ENCODE results near the gene KIR2DL4.
"Not testable (repeated sequence)": the region's sequence is repeated elsewhere in the genome, so short reads cannot be mapped to it uniquely, and the experiment has no call there.

KIR2DL4 gene

DNA sequence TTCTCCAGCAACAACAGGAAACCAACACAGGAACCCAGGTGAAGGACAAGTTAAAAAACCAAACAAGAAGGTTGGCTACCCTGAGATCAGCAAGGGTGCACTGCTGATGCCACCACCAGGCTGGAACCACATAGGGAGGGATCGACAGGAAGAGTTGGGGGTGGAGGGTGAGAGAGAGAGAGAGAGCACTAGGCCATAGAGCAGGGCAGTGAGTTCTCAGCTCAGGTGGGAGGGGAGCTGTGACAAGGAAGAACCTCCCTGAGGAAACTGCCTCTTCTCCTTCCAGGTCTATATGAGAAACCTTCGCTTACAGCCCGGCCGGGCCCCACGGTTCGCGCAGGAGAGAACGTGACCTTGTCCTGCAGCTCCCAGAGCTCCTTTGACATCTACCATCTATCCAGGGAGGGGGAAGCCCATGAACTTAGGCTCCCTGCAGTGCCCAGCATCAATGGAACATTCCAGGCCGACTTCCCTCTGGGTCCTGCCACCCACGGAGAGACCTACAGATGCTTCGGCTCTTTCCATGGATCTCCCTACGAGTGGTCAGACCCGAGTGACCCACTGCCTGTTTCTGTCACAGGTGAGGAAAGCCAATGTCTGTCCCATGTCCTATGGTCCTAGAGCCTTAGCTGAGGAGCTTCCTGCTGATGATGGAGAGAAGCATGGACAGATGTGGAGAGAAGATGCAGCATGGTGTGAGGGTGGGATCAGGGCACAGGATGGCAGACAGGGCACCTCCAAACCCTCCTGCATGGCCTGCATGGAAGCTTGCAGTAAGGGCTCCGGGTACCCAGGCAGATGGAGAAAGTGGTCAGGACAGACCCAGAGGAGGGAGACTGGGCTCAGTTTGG, 2.5 kb downstream of the KIR2DL4 start:
- DNase-seq: no peak

DNA sequence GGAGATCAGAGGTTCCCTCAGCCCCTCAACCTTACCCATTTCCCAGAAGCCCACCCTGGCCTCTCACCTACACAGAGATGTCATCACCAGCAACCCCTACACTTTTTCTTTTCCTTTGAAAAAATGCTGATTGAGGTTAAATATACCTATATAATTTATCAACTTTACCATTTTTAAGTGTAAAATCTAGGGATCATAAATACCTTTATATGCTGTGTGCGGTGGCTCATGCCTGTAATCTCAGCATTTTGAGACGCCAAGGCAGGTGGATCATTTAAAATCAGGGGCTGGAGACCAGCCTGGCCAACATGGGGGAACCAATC, 3.1 kb downstream of the KIR2DL4 start:
- no peak for DNase-seq

DNA sequence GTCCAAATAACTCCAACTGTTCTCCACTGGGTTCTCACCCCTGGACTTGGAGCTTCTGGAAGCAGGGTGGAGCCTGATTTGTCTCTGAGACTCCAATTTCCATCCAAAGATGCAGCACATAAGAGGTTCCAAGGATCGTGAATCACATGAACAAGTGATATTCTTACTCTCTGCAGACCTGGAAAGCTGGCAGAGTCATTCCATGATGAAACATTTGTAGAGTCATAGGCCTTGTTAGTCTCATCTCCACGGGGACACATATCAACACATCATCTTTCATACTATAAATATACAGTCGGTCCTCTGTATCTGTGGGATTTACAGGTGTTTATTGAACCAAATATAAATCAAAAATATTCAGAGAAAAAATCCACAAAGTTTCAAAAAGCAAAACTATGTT, 11.2 kb downstream of the KIR2DL4 start:
- not testable (repeated sequence) for DNase-seq

DNA sequence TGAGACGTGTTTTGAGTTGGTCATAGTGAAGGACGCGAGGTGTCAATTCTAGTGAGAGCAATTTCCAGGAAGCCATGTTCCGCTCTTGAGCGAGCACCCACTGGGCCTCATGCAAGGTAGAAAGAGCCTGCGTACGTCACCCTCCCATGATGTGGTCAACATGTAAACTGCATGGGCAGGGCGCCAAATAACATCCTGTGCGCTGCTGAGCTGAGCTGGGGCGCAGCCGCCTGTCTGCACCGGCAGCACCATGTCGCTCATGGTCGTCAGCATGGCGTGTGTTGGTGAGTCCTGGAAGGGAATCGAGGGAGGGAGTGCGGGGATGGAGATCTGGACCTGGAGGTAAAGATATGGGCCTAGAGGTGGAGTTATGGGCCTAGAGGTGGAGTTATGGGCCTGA, 12.8 kb downstream of the KIR2DL4 start, which contains the start of gene KIR3DL1:
TSS of gene KIR3DL1 (plus strand) at position 218 of the 400 bp plus-strand sequence.
- not testable (repeated sequence) for DNase-seq

DNA sequence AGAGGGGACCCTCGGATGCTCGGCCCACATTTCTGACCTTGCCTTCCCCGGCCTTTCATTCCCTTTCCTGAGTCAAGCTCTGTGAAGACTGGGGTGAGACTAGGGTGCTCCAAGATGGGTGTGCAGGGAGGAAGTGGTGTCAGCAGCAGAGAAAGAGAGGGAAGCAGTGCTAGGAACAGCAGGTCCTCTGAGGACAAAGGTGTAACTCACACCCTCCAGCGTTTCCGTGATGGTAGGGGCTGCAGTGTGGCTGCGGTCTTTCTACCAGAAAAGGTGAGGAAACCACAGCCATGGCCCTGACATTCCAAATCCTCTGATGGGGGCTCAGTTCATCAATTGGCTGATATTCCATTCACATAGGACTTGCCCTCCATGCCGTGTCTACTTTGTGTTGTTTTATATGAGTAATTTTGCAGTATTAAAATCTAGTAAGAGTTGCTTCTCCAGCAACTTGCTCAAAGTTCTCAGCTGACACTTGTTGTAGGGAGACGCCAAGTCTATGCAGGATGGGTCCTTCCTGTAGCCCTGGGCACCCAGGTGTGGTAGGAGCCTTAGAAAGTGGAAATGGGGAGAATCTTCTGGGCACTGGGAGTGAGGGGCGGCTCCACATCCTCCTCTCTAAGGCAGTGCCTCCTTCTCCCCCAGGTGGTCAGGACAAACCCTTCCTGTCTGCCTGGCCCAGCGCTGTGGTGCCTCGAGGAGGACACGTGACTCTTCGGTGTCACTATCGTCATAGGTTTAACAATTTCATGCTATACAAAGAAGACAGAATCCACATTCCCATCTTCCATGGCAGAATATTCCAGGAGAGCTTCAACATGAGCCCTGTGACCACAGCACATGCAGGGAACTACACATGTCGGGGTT, 14.5 kb downstream of the KIR2DL4 start:
- no peak for DNase-seq

DNA sequence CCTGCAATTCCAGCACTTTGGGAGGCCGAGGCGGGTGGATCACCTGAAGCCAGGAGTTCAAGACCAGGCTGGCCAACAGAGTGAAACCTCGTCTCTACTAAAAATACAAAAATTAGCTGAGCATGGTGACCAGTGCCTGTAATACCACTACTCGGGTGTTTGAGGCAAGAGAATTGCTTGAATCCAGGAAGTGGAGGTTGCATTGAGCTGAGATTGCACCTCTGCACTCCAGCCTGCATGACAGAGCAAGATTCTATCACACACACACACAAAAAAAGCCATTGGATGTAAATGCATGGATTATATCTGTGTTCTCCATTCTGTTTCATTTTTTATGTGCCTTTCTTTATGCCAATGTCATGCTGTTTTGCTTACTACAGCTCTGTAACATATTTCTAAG, 21.0 kb downstream of the KIR2DL4 start:
- not testable (repeated sequence) for DNase-seq

DNA sequence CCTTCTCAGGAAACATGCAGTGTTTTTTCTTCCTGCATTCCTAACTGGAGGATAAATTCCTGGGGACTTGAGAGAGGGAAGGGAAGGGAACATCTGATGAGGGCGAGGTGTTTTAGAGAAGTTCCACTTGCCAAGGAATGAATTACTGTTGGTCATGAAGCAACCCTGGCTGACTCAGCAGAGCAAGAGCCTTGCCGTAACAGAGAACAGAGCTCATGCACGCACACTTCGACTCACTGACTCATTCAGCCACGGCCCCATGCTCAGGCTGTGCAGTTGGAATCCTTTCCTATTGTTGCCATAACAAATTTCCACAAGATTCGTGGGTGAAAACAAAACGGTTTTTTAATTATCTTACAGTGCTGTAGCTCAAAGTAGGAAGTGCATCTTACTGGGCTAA, 21.9 kb downstream of the KIR2DL4 start:
- not testable (repeated sequence) for DNase-seq

DNA sequence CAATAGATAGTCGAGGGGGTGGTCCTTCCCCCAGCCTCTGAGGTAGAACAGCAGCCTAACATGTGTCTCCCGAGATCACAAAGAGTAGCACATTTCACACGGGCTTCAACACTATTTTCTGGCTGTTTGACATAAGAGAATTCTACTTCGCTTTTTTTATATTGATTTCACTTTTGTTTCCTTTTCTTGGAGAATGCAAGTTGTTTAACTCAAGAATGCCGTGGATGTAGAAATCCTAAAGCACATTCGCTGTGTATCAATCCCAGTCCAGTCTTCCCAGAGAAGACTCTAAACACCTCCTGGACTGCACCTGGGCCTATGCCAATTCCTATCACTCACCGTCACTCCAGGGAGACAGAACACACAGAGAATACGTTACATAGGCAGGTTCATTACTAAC, 24.7 kb downstream of the KIR2DL4 start:
- not testable (repeated sequence) for DNase-seq

DNA sequence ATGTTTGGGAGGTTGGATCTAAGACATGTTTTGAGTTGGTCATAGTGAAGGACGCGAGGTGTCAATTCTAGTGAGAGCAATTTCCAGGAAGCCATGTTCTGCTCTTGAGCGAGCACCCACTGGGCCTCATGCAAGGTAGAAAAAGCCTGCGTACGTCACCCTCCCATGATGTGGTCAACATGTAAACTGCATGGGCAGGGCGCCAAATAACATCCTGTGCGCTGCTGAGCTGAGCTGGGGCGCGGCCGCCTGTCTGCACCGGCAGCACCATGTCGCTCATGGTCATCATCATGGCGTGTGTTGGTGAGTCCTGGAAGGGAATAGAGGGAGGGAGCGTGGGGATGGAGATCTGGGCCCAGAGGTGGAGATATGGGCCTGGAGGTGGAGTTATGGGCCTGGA, 29.1 kb downstream of the KIR2DL4 start, which contains the start of gene KIR2DS4:
TSS of gene KIR2DS4 (plus strand) at position 181 of the 400 bp plus-strand sequence.
- DNase-seq: not testable (repeated sequence)

DNA sequence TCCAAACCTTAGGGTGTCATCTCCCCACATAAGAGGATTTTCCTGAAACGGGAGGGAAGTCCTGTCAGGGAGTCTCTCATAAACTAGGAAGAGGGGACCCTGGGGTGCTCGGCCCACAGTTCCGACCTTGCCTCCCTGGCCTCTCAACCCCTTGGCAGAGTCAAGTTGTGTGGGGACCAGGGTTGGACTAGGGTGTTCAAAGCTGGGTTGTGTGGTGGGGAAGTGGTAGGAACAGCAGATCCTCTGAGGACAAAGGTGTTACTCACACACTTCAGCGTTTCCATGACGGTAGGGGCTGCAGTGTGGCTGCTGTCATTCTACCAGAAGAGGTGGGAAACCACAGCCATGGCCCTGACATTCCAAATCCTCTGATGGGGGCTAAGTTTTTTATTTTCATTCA, 31.7 kb downstream of the KIR2DL4 start:
- not testable (repeated sequence) for DNase-seq

DNA sequence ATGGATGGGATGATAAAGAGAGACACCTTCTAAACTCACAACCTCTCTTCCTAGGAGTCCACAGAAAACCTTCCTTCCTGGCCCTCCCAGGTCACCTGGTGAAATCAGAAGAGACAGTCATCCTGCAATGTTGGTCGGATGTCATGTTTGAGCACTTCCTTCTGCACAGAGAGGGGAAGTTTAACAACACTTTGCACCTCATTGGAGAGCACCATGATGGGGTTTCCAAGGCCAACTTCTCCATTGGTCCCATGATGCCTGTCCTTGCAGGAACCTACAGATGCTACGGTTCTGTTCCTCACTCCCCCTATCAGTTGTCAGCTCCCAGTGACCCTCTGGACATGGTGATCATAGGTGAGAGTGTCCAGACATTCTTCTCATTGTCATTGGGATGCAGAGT, 34.1 kb downstream of the KIR2DL4 start:
- not testable (repeated sequence) for DNase-seq

DNA sequence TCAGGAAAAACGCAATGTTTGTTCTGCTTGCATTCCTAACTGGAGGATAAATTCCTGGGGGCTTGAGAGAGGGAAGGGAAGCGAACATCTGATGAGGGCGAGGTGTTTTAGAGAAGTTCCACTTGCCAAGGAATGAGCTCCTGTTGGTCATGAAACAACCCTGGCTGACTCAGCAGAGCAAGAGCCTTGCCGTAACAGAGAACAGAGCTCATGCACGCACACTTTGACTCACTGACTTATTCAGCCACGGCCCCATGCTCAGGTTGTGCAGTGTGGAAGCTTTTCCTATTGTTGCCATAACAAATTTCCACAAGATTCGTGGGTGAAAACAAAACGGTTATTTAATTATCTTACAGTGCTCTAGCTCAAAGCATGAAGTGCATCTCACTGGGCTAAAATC, 39.8 kb downstream of the KIR2DL4 start:
- not testable (repeated sequence) for DNase-seq

DNA sequence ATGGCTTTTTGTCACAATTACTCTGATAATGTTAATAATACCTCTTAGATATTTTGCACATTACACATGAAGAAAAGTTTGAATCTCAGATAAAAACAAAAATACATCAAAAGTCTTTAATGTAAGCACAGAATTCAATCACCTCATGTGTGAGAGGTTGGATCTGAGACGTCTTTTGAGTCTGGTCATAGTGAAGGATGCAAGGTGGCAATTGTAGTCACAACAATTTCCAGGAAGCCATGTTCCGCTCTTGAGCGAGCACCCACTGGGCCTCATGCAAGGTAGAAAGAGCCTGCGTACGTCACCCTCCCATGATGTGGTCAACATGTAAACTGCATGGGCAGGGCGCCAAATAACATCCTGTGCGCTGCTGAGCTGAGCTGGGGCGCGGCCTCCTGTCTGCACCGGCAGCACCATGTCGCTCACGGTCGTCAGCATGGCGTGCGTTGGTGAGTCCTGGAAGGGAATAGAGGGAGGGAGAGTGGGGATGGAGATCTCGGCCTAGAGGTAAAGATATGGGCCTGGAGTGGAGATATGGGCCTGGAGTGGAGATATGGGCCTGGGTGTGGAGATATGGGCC, 46.7 kb downstream of the KIR2DL4 start, which contains the start of gene KIR3DL2:
TSS of gene KIR3DL2 (plus strand) at position 383 of the 580 bp plus-strand sequence. CDS start at position 416, 33 bp downstream.
- DNase-seq: not testable (repeated sequence)

DNA sequence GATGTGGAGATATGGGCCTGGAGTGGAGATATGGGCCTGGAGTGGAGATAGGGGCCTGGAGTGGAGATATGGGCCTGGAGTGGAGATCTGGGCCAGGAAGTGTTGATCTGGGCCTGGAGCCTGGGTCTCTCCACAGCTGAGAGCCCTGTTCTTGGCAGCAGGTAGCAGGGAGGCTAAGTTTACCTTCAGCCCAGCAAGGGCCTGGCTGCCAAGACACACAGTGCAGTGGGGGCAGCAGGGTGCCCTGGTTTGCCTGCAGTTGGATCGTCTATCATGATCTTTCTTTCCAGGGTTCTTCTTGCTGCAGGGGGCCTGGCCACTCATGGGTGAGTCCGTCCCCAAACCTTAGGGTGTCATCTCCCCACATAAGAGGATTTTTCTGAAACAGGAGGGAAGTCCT, 47.5 kb downstream of the KIR2DL4 start:
- no peak for DNase-seq

DNA sequence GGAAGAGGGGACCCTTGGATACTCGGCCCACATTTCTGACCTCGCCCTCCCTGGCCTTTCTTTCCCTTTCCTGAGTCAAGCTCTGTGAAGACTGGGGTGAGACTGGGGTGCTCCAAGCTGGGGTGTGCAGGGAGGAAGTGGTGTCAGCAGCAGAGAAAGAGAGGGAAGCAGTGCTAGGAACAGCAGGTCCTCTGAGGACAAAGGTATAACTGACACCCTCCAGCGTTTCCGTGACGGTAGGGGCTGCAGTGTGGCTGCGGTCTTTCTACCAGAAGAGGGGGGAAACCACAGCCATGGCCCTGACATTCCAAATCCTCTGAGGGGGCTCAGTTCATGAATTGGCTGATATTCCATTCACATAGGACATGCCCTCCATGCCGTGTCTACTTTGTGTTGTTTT, 47.9 kb downstream of the KIR2DL4 start:
- no peak for DNase-seq

DNA sequence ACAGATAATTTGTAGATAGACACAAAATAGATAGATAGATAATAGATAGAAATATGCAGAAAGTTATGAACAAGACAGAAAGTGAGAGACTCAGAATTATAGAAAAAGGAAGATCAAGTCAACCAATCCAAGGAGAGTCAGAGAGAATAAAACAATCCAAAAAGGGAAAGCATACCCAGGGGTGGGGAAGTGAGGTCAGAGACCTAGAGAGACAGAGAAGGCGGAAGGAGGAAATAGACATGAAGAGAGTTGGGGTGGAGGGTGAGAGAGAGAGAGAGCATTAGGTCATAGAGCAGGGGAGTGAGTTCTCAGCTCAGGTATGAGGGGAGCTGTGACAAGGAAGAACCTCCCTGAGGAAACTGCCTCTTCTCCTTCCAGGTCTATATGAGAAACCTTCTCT, 51.8 kb downstream of the KIR2DL4 start:
- not testable (repeated sequence) for DNase-seq

DNA sequence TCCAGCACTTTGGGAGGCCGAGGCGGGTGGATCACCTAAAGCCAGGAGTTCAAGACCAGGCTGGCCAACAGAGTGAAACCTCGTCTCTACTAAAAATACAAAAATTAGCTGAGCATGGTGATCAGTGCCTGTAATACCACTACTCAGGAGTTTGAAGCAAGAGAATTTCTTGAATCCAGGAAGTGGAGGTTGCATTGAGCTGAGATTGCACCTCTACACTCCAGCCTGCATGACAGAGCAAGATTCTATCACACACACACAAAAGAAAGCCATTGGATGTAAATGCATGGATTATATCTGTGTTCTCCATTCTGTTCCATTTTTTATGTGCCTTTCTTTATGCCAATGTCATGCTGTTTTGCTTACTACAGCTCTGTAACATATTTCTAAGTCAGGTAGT, 55.1 kb downstream of the KIR2DL4 start:
- not testable (repeated sequence) for DNase-seq

DNA sequence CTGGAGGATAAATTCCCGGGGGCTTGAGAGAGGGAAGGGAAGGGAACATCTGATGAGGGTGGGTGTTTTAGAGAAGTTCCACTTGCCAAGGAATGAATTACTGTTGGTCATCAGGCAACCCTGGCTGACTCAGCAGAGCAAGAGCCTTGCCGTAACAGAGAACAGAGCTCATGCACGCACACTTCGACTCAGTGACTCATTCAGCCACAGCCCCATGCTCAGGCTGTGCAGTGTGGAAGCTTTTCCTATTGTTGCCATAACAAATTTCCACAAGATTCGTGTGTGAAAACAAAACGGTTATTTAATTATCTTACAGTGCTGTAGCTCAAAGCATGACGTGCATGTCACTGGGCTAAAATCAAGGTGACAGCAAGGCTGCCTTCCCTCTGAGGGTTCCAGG, 56.0 kb downstream of the KIR2DL4 start:
- not testable (repeated sequence) for DNase-seq

DNA sequence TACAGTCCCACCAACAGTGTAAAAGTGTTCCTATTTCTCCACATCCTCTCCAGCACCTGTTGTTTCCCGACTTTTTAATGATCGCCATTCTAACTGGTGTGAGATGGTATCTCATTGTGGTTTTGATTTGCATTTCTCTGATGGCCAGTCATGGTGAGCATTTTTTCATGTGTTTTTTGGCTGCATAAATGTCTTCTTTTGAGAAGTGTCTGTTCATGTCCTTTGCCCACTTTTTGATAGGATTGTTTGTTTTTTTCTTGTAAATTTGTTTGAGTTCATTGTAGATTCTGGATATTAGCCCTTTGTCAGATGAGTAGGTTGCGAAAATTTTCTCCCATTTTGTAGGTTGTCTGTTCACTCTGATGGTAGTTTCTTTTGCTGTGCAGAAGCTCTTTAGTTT, 60.0 kb downstream of the KIR2DL4 start:
- DNase-seq: not testable (repeated sequence)
